Bronchial epithelial cell (primary cell): Measurements from ENCODE around the gene HTRA3. TPM values are rescaled to one million over a fixed set of nuclear protein-coding genes. Genes with fewer than 3 reads are reported as not detected.

Source experiments
- DNase-seq: peaks from one replicate; pipeline ENCODE4 v3.0.0-alpha.2; 2010; ENCODE audit warnings: low read depth
- FAIRE-seq: peaks from 2 replicates; lab custom pipeline; 2011; peaks lifted over from hg19 to GRCh38; lab: Jason Lieb, UNC
- H3K27me3 ChIP-seq: 2 replicates; pipeline ENCODE4 v1.5.1; 2011; ENCODE audit warnings: low read length; ENCODE audit not compliant: control insufficient read depth, insufficient read depth
- H3K36me3 ChIP-seq: 2 replicates; pipeline ENCODE4 v1.5.1; 2011; ENCODE audit warnings: low read length; ENCODE audit not compliant: control insufficient read depth, insufficient read depth
- H3K4me3 ChIP-seq: 2 replicates; pipeline ENCODE4 v1.5.1; 2011; ENCODE audit warnings: mild to moderate bottlenecking, low read depth, low read length, control low read depth
- CTCF ChIP-seq: IDR thresholded peaks from 2 replicates; pipeline ENCODE4 v1.5.1; 2011; ENCODE audit warnings: mild to moderate bottlenecking, moderate library complexity, low read length, control low read depth, inconsistent platforms; ENCODE audit not compliant: insufficient read depth, severe bottlenecking
- total RNA-seq: library from RNA; depleted of rRNA; stranded (reverse); fragments of >200 nt; gene quantifications from 2 replicates; pipeline ENCODE4 v1.2.1, GENCODE V29; 2014

Gene HTRA3
- total RNA-seq, 1 donor from 2014 or later: 0.26 TPM

GRCh38 chr4:8228319-8229250, 41.0 kb upstream of the HTRA3 start:
- peaks cover 52% of the 10 kb centered on the region for H3K36me3 ChIP-seq
- no peaks in the 10 kb centered on the region for H3K27me3 ChIP-seq
- FAIRE-seq: no peak
- no peak overlapping the region for H3K4me3 ChIP-seq
- peak; percentile 90 for DNase-seq
- TF ChIP-seq CTCF: no peak

GRCh38 chr4:8229331-8229975, 40.1 kb upstream of the HTRA3 start:
- no peak for FAIRE-seq
- peaks cover 53% of the 10 kb centered on the region for H3K36me3 ChIP-seq

GRCh38 chr4:8230033-8230432, 39.5 kb upstream of the HTRA3 start:
- H3K36me3 ChIP-seq: peaks cover 53% of the 10 kb centered on the region
- no peaks in the 10 kb centered on the region for H3K27me3 ChIP-seq
- TF ChIP-seq CTCF: no peak
- DNase-seq (no peak), FAIRE-seq (no peak)
- no peak overlapping the region for H3K4me3 ChIP-seq

More at GRCh38 chr4:8229331-8229975, 40.1 kb upstream of the HTRA3 start:
- DNase-seq: no peak
- no peak for TF ChIP-seq CTCF
- no peaks in the 10 kb centered on the region for H3K27me3 ChIP-seq
- H3K4me3 ChIP-seq: no peak overlapping the region

- no peak overlapping the region for H3K4me3 ChIP-seq
- no peak for FAIRE-seq
- no peak for TF ChIP-seq CTCF
- no peaks in the 10 kb centered on the region for H3K27me3 ChIP-seq
- peaks cover 58% of the 10 kb centered on the region for H3K36me3 ChIP-seq
- DNase-seq: no peak
Observed at GRCh38 chr4:8230891-8231290, 38.7 kb upstream of the HTRA3 start.

- no peak for DNase-seq
- Histone ChIP-seq H3K36me3 (peaks cover 61% of the 10 kb centered on the region), H3K4me3 (no peak overlapping the region), H3K27me3 (no peaks in the 10 kb centered on the region)
- no peak for TF ChIP-seq CTCF
- no peak for FAIRE-seq
Observed at GRCh38 chr4:8231551-8232049, 38.0 kb upstream of the HTRA3 start.
